Activated B cell treated with CpG ODN at 0.5 μM for 24 hours (primary cell): Measurements from ENCODE around the gene LPAR3. TPM values are rescaled to one million over a fixed set of nuclear protein-coding genes. Genes with fewer than 3 reads are reported as not detected.

Source experiments
- ATAC-seq: fragments of 200-7000 bp; cut with Tn5 transposase; one replicate; pipeline ENCODE4 v1.10.0; 2021; ENCODE audit warnings: low read depth, mild to moderate bottlenecking, moderate library complexity
- CTCF ChIA-PET: fragments of 350-600 bp; sonication (Branson Sonifier 250); formaldehyde crosslinking; loops from one replicate; lab custom pipeline; 2021; ENCODE audit warnings: antibody characterized with exemption; lab: Charles Lee
- POLR2A ChIA-PET: fragments of 350-600 bp; sonication (Branson Sonifier 250); formaldehyde crosslinking; loops from one replicate; lab custom pipeline; 2021; ENCODE audit warnings: antibody characterized with exemption; lab: Charles Lee
- DNase-seq: peaks from one replicate; pipeline ENCODE4 v3.0.0; 2022
- H3K27ac Mint-ChIP-seq: one replicate; pipeline ENCODE4 v1.8.0; 2020; ENCODE audit warnings: mixed read lengths
- H3K27me3 Mint-ChIP-seq: one replicate; pipeline ENCODE4 v1.8.0; 2021; ENCODE audit warnings: mixed read lengths
- H3K36me3 Mint-ChIP-seq: one replicate; pipeline ENCODE4 v1.8.0; 2021; ENCODE audit warnings: low read depth, mixed read lengths
- H3K4me1 Mint-ChIP-seq: one replicate; pipeline ENCODE4 v1.8.0; 2021; ENCODE audit warnings: mixed read lengths
- H3K4me3 Mint-ChIP-seq: one replicate; pipeline ENCODE4 v1.8.0; 2020; ENCODE audit warnings: mild to moderate bottlenecking, mixed read lengths
- H3K9me3 Mint-ChIP-seq: one replicate; pipeline ENCODE4 v1.8.0; 2020; ENCODE audit warnings: mixed read lengths
- intact Hi-C: fragments of 100-400 bp; cut with micrococcal nuclease; formaldehyde crosslinking; loops from one replicate; pipeline ENCODE4 v1.15.1; 2024
- total RNA-seq: library from RNA; stranded (reverse); gene quantifications from 2 replicates; pipeline ENCODE4 v1.2.3, GENCODE V29; 2022
- TF ChIP-seq, protein P1 (sequence below): fragments of 200-600 bp; IDR thresholded peaks from one replicate; pipeline ENCODE4 v1.8.0; 2022; ENCODE audit warnings: antibody characterized with exemption, mild to moderate bottlenecking

Gene LPAR3
- total RNA-seq, 1 donor from 2014 or later, result 0.62 TPM

DNA sequence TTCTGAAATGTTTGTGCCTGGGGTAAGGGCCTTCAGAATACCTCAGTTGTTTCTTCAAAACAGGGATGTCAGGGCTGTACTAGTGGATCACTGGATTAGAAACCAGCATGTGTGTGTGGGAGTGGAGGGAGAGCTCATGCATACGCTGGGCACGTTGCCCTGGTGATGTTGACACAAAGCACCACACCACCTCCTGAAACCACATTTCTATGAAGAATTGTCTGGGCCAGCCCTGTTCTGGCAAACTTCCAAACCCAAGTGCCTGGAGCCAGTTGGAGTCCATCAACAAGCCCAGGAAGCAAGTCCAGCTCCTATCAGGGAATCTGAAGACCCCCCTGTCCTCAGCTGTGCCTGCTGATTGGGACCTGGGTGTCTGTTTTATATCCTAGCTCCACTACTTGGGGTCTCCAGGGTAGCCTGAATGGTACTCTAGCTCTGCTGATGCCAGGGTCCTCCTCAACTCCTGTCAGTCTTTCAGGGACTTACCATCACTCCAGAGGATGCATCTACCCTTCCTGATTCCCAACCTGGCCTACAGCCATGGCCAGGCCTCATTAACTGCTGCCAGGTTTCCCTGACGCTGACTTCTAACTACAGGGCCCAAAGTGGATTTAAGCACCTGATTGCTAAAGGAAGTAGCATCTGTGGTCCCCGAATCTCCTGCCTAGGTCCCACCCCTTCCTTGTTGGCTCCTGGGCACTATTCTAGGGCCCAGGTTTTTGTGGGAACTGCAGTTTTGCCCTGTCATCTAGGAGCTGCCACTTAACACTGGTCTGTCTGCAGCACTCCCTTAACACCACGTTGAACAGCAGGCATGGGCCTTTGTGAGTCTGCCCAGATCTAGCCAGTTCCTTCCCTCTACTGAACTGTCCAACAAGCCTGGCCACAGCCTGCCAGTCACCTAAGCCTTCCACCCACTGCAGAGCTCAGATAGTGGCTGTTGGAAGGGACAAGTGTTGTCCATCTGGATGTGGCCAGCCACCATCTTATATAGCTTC lies 45.5 kb downstream of the LPAR3 start:
- no peak for ATAC-seq
- DNase-seq, result no peak
- Mint-ChIP-seq H3K9me3 (no peaks in the 10 kb centered on the region), H3K4me1 (no peaks in the 10 kb centered on the region), H3K27ac (no peak overlapping the region), H3K27me3 (no peaks in the 10 kb centered on the region), H3K36me3 (no peaks in the 10 kb centered on the region), H3K4me3 (no peak overlapping the region)
- intact Hi-C loops, result no loop called here
- TF ChIP-seq, protein P1, sequence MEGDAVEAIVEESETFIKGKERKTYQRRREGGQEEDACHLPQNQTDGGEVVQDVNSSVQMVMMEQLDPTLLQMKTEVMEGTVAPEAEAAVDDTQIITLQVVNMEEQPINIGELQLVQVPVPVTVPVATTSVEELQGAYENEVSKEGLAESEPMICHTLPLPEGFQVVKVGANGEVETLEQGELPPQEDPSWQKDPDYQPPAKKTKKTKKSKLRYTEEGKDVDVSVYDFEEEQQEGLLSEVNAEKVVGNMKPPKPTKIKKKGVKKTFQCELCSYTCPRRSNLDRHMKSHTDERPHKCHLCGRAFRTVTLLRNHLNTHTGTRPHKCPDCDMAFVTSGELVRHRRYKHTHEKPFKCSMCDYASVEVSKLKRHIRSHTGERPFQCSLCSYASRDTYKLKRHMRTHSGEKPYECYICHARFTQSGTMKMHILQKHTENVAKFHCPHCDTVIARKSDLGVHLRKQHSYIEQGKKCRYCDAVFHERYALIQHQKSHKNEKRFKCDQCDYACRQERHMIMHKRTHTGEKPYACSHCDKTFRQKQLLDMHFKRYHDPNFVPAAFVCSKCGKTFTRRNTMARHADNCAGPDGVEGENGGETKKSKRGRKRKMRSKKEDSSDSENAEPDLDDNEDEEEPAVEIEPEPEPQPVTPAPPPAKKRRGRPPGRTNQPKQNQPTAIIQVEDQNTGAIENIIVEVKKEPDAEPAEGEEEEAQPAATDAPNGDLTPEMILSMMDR, result no peak
- POLR2A ChIA-PET, result no interaction called here
- CTCF ChIA-PET, result no interaction called here

- POLR2A ChIA-PET, result no interaction called here
- CTCF ChIA-PET, result no interaction called here
These were observed 46.6 kb downstream of the LPAR3 start for GRCh38 chr1:84846387-84846786.

GRCh38 chr1:84845357-84845756 lies 47.6 kb downstream of the LPAR3 start:
- intact Hi-C loops, result no loop called here
- Mint-ChIP-seq H3K27ac (no peak overlapping the region), H3K27me3 (no peaks in the 10 kb centered on the region), H3K36me3 (no peaks in the 10 kb centered on the region), H3K4me1 (no peaks in the 10 kb centered on the region), H3K9me3 (no peaks in the 10 kb centered on the region), H3K4me3 (no peak overlapping the region)
- no peak for DNase-seq
- TF ChIP-seq, protein P1, result no peak
- no peak for ATAC-seq
- ChIA-PET CTCF (no interaction called here), POLR2A (no interaction called here)

More at GRCh38 chr1:84846387-84846786, 46.6 kb downstream of the LPAR3 start:
- intact Hi-C loops, result no loop called here
- Mint-ChIP-seq H3K4me3 (no peak overlapping the region), H3K9me3 (no peaks in the 10 kb centered on the region), H3K27ac (no peak overlapping the region), H3K27me3 (no peaks in the 10 kb centered on the region), H3K4me1 (no peaks in the 10 kb centered on the region), H3K36me3 (no peaks in the 10 kb centered on the region)
- TF ChIP-seq, protein P1, result no peak
- ATAC-seq (no peak), DNase-seq (no peak)

DNA sequence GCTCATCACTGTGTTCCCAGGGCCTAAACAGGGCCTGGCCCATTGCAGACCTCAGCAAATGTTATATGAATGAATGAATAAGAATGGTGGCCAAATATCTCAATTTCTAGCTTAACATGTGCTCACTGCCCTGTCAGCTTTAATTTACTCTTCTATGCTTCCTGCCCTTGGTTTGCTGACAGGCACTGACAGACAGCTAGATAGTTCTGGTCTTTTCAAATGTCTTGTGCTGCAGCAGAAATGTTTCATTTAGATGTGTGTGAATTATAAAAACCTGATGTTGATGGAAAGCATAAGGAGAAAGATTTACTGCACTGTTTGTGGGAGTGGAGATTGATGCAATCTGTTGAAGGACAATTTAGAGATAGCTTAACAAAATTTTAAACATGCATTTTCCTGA lies 48.9 kb downstream of the LPAR3 start:
- ATAC-seq (no peak), DNase-seq (no peak)
- H3K4me3 Mint-ChIP-seq, result no peak overlapping the region
- intact Hi-C loops, result no loop called here
- ChIA-PET CTCF (no interaction called here), POLR2A (no interaction called here)
- H3K36me3 Mint-ChIP-seq, result no peaks in the 10 kb centered on the region
- no peaks in the 10 kb centered on the region for H3K27me3 Mint-ChIP-seq
- H3K27ac Mint-ChIP-seq, result no peak overlapping the region
- no peaks in the 10 kb centered on the region for H3K4me1 Mint-ChIP-seq
- TF ChIP-seq, protein P1, result no peak
- H3K9me3 Mint-ChIP-seq, result no peaks in the 10 kb centered on the region

DNA sequence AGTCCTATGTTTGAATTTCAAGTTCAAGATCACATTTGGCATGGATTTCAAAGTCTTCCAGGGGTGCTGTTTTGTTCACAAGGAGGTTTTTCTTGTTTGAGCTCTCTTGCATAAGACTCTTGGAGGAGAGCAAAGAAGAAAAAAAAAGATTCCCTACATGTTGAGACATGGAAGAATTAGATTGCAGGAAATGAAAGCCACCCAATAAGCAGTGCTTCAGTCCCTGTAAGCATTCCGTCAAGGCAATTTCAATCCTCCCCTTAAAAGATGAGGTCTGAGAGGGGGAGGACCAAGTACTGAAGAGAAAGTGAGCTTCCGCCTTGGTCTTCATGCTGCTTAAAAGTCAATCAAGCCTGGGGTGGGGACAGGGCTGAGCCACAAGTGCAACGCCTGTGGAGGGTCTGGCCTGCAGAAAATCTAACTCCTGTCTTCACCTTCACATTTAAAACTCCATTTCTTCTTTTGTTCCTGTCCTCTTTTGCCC lies 50.2 kb downstream of the LPAR3 start:
- Mint-ChIP-seq H3K9me3 (no peaks in the 10 kb centered on the region), H3K36me3 (no peaks in the 10 kb centered on the region), H3K4me3 (no peak overlapping the region), H3K27ac (no peak overlapping the region), H3K27me3 (no peaks in the 10 kb centered on the region), H3K4me1 (no peaks in the 10 kb centered on the region)
- ChIA-PET CTCF (interaction anchor here (1.0 kb wide), 1 partner anchor 60 kb away, joined by 3 read pairs; no protein-coding TSS in a partner anchor), POLR2A (no interaction called here)
- DNase-seq (no peak), ATAC-seq (no peak)
- TF ChIP-seq, protein P1, result no peak
- intact Hi-C loops, result no loop called here
